HG02623 (cell line): ENCODE measurements around the gene SMIM30.

ENCODE experiments used
- ATAC-seq: cut with Tn5 transposase; IDR thresholded peaks from one replicate; pipeline ENCODE4 v1.9.1; 2021; ENCODE audit warnings: moderate library complexity; ENCODE audit not compliant: unreplicated experiment

Gene SMIM30

DNA sequence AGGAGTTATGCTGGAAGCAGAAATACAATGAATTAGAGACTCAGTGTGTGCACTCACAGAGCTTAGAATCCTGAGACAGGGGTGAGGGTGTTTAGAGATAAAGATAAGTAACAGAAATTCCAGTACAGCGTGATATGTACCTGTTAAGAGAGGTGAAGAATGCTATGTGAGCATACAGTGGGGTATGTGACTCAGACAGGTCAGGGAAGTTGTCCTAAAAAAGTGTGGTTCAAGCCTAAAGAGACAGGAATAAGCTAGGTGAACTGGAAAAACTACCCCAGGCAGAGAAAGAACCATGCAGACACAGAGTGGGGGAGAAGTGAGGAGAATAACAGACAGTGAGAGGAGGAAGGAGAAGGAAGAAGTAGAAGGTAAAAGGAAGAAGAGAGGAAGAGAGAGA lies 8.6 kb downstream of the SMIM30 start:
- ATAC-seq: no peak

DNA sequence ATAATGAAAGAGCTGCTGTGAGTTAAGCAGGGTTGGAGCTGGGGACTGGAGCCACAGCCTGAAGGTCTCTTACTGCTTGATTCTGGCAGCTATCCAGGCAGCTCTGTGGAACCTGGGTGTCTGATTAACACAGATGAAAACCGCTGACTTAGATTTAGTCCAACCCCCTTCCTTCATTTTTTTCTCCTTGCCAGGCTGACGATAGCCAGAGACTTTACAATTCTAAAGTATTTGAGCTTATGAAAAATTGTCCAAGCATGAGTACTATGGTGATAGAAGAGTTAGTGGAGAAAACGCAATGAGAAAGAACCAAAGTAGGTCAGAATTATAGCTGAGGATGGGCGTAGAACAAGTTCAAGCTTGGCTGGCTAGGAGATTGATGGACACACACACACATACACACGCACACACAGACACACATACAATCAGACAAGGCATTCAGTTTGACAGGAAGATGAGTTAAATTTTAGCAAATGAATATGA lies 18.2 kb downstream of the SMIM30 start:
- no peak for ATAC-seq

DNA sequence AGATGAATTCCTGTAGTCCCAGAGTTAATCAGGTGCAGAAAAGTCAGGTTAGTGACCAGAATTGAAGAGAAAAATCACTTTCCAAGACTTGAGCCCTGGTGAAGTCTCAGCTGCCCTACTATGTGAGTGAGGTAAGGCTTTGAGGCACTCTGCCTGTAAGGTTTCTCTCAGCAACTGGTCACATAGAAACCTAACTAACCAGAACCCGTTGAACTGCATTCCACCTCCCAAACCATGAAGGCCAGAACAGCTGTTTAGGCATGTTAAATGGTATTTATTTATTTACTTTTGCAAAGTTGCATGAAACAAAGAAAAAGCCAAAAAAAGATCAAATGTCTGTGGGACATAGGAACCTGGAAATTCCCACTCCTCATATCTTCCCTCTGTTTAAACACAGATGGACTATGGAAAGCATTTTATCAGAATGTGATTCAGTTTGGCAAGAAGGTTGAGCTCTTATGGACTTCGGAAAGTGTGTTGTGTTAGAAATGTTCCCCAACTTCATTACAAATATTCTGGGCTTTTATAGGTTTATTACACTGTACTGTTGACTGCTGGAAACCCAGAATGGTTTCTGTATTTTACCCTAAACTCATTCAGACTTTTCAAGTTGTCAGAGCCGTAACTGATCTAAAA lies 19.0 kb downstream of the SMIM30 start:
- no peak for ATAC-seq

DNA sequence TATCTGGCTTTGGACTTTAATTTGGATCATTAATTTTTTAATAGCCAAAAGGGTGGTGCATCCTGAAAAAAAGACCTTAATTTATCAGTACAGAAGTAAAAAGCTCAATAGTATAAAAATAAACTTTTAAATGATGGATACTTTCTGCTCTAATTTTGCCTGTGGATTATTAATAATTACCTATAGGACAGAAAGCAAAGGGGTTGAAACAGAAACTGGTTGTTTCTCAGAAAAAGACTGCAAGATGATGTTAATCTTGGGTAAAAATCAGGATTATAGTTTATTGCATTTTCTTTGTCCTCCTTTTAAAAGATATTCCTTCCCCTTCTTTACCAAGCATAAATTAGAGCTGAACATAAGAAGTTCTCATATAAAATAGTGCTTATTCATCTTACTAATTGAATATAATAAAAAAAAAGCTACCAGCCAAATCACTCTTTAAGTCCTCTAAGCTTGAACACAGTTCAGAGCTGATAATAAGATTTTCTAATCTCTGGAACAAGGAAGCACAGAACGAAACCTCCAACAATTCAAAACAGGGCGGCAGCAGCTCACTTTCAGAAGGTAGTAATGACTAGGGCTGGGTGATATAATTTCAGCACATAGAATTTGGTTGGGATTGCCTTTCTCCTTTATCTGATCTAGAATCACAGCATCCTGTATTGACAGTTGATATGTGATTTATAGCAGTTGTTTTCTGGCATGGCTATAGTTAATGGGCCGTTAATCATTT lies 23.7 kb downstream of the SMIM30 start:
- ATAC-seq: no peak

DNA sequence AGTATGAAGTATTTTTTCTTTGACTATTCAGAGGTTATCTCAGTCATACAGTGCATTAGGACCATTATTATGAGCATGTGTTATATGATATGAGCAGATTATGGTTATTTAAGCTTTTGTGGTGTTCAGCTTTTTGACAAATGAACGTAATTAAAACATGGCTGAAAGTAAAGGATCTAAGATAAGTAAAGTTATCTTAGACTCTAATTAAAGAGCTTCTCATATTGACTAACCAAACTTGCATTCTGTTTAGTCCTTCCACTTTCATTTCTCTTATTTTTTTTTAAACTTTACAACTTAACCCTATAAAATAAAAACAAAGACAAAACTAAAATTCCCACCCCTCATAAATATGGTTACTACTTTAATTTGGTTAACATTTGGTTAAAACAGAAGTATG lies 24.8 kb downstream of the SMIM30 start:
- ATAC-seq: no peak

DNA sequence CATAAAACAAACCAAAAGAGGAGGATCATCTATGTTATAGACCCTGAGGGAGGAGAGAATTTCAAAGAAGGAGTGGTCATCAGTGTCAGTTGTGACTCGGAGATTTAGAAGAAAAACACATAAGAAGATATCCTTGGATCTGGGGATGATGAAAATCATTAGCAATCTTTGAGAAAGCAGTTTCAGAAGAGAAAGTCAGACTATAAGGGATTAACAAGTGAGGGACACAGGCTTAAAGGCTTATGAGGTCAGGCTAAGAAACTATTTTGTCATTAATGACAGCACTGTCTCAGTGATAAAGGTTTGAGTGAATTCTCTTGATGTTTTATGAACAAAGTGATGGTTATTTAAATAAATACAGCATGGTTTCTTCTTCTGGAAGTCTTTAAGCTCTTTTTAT lies 25.6 kb downstream of the SMIM30 start:
- no peak for ATAC-seq

DNA sequence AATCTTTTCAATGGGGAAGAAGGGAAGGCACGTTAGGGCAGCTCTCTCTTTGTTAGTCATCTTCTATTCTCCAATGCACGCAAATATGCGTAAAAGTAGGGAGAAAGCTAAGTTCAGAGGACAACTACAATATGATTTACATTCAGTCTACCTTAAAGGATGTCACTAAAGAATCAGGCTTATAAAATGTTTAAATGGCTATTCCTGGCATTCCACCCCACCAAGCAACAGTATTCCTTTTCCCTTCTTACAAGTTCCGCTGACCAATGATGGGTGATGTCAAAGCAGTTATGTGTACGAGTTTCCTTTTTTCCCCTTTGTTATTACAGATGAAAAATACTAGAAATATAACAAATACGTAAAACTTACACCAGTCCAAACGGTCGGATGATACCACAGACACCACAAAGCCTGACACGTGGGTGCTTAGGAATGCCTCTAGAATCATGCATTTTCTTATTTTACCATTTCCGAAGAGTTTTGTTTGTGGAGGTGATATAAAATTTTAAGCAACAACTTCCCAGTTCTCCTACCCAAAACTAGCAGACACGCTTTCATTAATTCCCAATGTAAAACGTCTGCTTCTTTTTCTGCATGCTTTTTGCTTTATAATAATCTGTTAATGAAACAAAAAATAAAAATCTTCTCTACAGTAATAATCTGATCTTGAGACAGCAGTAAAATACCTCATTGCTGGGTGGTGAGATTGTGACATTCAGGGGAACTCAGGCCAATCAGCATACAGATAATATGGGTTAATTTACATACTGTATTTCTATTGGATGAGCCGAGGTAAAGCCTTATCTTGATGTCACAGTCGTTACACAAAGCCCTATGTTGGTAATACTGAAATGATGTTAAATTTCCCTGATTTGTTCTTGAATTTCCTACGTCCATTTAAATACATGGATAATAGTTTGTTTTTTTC lies 31.0 kb downstream of the SMIM30 start:
- no peak for ATAC-seq

DNA sequence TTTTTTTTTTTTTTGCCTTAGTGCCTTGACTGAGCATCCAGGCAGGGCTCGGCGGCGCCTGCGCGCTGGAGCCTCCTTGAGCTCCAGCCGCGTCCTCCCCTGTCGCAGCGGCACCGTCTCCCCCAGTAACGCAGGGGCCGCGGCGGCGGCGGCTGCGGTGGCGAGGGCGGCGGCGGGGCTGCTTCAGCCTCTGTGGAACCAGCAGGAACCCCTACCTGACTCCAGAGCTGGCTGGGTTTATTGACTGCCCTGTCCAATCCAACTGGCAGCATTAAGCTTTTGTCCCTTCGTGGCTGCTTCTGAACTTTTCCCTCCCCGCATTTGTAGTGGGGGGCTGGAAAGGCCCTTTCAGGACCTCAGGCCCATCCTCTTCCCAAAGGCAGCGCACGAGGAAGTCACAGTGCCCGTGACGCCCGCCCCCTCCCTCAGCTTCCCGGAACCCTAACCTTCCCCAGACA lies 31.9 kb downstream of the SMIM30 start, which contains the start of gene GPR85:
Gene GPR85 (minus strand): TSS at position 397 of the 458 bp plus-strand sequence. CDS start 2,106 bp downstream, outside the sequence.
- peak; percentile 85 for ATAC-seq

DNA sequence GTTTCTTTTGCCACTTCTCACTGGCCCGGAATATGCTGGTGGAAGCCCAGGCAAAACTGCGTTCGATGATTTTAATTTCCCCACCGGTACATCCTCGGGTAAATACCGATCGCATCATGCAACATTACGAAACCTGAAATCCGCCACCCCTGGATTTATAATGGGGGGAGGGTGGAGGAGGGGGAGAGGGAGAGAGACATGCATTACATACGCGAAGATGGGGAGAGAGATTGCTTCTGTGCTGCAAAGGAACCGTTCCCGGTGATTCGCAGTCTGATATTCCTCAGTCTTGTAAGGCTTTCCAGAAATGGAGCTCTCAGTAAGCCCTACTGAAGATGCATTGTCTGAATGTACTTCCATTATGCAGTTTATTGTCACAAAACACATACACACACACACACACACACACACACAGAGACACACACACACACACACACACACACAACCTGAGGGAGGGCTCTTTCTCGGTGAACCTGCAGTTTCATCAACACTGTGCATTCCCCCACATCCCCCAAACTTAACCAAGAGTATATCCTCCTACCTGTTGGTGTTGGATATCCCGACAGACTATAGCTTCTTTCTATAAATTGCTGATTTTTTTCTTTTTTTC lies 32.5 kb downstream of the SMIM30 start:
- ATAC-seq: no peak

DNA sequence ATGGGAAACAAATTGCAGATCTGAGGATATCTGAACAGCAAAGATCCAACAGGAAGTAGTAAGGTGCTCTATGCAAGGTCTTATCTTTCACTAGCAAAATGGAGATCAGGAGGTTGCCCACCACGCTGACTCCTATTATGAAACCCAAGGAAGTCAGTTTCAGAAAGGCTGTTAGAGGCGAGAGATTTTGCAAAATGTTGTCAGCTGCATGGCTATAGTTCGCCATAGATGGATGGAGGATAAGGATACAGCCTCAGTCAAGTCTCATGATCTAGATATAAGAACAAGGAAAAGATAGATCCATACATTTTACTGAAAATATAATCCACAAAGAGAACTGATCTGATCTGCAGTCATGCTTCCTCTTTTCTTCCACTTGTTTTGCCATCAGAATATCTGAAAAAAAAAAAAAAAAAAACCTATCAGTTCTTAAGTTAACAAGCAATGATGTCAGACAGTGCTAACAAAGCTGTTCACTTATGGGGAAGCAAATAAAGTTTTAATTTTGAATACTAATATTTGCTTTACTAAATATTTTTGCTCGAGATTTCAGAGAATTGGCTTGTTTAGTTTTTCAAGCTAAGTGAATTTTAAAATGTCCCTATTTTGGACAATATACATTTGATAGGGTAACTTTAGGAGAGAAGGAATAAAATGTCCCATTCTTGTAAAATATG lies 33.7 kb downstream of the SMIM30 start:
- no peak for ATAC-seq

DNA sequence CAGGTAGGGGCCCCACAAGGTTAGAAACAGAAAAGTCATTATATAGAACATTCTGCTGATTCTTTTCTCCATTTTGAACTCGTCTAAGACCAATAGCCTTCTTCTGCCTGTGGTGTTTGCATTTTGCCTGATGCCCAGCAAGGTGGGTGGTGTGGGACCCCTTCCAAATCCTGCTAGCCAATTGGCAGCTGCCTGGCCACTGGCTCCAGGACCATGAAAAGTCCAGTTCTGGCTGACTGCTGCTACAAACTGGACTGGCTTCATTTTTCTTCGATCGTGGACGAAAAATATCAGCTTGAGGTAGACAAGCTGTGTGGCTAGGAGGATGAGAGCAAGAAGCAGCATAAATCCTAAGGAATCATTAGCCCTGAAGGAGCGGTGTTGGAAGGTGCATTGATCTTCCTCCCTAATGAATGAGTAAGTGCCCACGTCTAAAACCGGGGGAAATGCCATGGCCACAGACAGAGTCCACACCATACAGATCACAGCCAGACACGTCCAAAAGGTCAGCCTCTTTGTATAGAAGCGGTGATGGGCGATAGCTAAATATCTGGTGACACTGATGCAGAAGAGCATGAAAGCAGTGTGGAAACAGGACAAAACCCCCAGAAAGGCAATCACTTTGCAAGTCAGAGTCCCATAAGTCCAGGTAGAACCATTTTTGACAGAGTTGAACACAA lies 34.4 kb downstream of the SMIM30 start:
- no peak for ATAC-seq

DNA sequence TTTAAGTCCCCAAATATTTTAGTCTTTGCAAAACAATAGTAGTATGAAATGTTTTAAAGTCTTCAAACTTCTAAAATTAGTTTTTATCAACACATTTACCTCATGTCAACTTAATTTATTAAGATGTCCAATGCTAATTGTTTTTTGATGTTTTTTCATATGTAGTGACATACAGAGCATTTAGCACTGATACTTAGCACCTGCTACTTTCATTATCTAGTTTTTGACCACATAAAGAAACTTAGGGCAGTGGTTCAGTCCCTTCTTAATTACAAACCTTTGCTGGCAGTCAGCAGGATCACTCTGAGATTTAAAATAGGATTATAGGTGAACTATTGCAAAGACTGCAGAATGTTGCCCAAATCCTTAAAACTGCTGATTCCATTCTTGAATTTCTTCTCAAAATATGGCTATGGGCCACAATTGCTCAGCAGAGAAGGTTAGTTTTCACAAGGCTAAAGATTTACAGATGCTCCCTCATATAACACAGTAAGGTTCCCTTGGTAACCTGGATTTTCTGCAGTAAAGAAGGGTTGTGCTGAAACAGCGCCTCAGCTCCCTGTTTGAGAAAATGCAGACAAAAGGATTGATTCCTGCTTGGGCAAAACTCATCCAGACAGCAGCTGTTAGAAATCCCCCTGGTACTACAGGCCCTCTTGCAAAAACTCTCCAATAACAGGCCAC lies 35.1 kb downstream of the SMIM30 start:
- no peak for ATAC-seq

DNA sequence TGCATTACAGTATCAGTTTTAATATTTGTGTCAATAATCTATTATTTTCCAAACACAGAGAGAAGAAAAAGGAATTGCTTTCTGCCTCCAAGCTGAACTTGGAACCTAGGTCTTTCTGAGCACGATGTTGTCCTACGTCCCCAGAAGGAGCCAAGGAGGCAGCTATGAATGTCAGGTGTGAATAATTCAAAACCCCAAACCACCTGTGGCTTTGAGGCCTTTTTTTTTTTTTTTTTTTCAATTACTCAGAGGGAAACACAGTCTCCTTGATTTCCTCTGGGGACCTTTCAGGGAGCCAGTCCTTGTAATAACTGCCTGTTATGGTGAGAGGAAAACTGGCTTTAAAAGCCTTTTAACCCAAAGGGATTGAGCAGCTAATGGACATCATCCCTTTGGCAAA lies 40.0 kb downstream of the SMIM30 start:
- ATAC-seq: no peak

DNA sequence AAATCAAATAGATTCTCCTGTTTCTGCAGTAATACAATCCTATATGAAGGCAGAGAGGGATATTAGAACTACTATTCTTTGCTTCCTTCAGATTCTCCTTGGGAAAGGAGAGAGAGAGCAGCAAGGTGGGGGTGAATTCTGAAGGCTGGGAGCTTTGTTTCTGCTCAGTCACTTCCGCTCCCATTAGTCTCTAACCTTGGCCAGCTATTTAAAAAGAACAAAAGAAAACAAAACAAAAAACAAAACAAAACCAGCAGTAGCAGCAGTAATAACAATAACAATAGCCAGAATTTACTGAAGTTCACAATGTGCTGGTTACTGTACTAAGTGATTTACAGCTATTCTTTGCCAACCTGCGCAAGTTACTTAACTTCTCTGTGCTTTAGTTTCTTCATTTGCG lies 41.7 kb downstream of the SMIM30 start:
- no peak for ATAC-seq

DNA sequence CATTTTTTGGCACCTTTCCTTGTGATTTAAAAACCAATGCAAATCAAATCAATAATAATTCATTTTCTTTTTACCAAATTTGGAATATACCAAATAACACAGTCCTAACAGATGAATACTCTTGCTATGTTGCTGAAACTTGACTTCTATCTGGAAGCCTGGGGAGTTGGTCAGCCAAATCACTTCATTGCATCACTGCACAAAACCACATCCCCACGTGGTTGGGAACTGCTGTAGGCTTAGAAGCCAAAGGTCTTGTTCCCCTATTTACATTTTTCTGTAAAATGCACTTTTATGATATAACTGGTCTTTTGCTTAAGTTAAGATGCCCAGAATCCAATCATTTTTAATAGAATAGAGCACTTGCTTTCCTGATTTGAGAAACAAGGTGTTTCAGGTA lies 46.9 kb downstream of the SMIM30 start:
- ATAC-seq: peak; percentile 73
